ENCODE data around the gene DEFB132. TPM values are rescaled to one million over a fixed set of nuclear protein-coding genes. Genes with fewer than 3 reads are reported as not detected.

Gene DEFB132
- total and polyA plus RNA-seq, 2 of the 13 experiments (the other 11 are each of a cell fraction or from before 2014, with no cell fraction given): not detected

GRCh38 chr20:309841-310644 is 52.5 kb downstream of the DEFB132 start (continued):
- TF ChIP-seq ZHX1 (CRISPR knock-in tag; IDR thresholded peaks at IDR 0.05; ENCODE audit: low read depth): peak; percentile 22; the same call in 1 of the 2 replicates
- no peak for TF ChIP-seq MZF1 (CRISPR knock-in tag; IDR thresholded peaks at IDR 0.05; ENCODE audit: borderline replicate concordance)
- TF ChIP-seq ZBTB42 (CRISPR knock-in tag; IDR thresholded peaks at IDR 0.05): no peak
- no peak for TF ChIP-seq HCFC1 (IDR thresholded peaks at IDR 0.05; ENCODE audit: low read depth, low read length)
- TF ChIP-seq SKIL (CRISPR knock-in tag; IDR thresholded peaks at IDR 0.05; ENCODE audit: borderline replicate concordance): no peak
- no peak for TF ChIP-seq DPF2 (CRISPR knock-in tag; IDR thresholded peaks at IDR 0.05; ENCODE audit: borderline replicate concordance, low read depth)
- TF ChIP-seq ZNF530 (CRISPR knock-in tag; IDR thresholded peaks at IDR 0.05; ENCODE audit: low read depth): no peak
- TF ChIP-seq ZNF230 (CRISPR knock-in tag; IDR thresholded peaks at IDR 0.05): 0 out of 2 replicates have a peak, but pooled peaks have one; percentile 64
- TF ChIP-seq ARNT2 (CRISPR knock-in tag; IDR thresholded peaks at IDR 0.05; ENCODE audit: low read depth): peak; percentile 45
- TF ChIP-seq FOXA3 (CRISPR knock-in tag; IDR thresholded peaks at IDR 0.05): no peak
- peak; percentile 68 for TF ChIP-seq YEATS4 (CRISPR knock-in tag; IDR thresholded peaks at IDR 0.05; ENCODE audit: borderline replicate concordance)
- TF ChIP-seq ZNF180 (CRISPR knock-in tag; IDR thresholded peaks at IDR 0.05; ENCODE audit: borderline replicate concordance, low read depth): 0 out of 2 replicates have a peak, but pooled peaks have one; percentile 85
- TF ChIP-seq ZNF768 (CRISPR knock-in tag; IDR thresholded peaks at IDR 0.05): peak; percentile 39; the same call in 1 of the 2 replicates
- no peak for TF ChIP-seq RARA (CRISPR knock-in tag; IDR thresholded peaks at IDR 0.05)
- peak; percentile 90; the same call in 1 of the 2 replicates for TF ChIP-seq ZNF784 (CRISPR knock-in tag; IDR thresholded peaks at IDR 0.05; ENCODE audit: borderline replicate concordance)
- TF ChIP-seq ZKSCAN8 (CRISPR knock-in tag; IDR thresholded peaks at IDR 0.05; ENCODE audit: borderline replicate concordance): no peak
- TF ChIP-seq NR2F6 (IDR thresholded peaks at IDR 0.05): no peak
- no peak for TF ChIP-seq NR2F6 (CRISPR knock-in tag; IDR thresholded peaks at IDR 0.05)
- TF ChIP-seq CREBL2 (CRISPR knock-in tag; IDR thresholded peaks at IDR 0.05; ENCODE audit: borderline replicate concordance): no peak

All from HepG2 (cell line).